RKO (cell line): ENCODE results near the gene SAP25.
A peak's percentile ranks its signal among the peaks of the same experiment; 100 is the strongest.
"Not testable (repeated sequence)": the region's sequence is repeated elsewhere in the genome, so short reads cannot be mapped to it uniquely, and the experiment has no call there.

Experiments used
- DNase-seq: peaks from one replicate; pipeline ENCODE4 v3.0.0-alpha.2; 2016; ENCODE audit warnings: low spot score

Gene SAP25

GRCh38 chr7:100575746-100576383, 2.2 kb upstream of the SAP25 start:
- no peak for DNase-seq

DNA sequence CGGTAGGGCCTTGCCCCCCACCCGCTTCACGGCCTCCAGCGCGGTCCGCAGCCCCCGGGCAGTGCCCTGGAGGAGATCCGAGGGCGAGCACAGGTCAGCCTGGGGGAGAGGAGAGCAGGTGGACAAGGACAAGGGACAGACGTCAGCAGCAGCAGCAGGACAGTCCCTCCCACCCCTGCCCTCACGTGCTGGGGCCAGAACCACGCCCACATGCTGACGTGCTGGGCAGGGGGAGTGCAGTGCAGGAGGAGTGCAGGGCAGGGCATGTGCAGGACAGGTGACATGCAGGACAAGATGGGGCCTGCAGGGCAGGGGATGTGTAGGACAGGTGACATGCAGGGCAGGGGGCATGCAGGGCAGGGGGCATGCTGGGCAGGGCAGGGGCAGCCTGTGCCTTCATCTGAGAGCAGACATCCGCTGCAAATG, 1.5 kb upstream of the SAP25 start:
- no peak for DNase-seq

DNA sequence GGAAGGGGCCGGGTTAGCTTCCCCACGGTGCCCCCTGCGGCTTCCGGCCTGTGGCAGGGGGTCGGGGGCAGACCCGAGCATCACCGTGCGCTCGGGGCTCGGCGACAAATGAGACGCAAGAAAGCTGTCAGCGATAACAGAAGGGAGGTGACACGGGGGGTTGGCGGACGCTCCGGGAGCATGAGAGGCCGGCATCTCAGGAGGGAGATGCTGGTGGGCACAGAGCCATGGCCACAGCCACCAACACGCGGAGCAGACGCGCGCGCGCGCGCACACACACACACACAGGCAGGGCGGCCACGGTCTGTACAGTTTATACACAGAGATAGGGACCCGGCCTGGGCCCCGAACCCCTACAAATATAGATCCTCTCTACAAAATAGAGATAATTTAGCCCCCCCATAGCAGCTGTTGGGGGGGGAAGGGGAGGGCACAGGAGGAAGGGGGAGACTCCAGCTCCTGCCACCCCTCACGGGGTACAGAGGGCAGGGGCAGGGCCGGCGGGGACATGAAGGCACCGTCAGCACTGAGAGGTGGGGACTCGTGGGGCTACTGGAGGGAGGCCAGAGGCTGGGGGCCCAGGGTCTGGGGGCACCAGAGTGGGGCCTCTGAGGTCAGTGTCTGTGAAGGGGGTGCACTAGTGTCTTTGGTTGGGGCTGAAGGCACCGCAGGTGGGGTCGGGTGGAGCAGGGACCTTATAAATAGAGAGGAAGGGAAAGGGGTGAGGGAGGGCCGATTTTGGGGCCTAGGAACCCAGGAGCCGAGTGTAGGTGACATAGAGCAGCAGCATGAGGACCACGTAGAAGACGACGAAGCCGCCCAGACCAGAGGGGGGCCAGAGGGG, 884 bp upstream of the SAP25 start:
- DNase-seq, result no peak

GRCh38 chr7:100572949-100573675, 588 bp downstream of the SAP25 start:
- no peak for DNase-seq

DNA sequence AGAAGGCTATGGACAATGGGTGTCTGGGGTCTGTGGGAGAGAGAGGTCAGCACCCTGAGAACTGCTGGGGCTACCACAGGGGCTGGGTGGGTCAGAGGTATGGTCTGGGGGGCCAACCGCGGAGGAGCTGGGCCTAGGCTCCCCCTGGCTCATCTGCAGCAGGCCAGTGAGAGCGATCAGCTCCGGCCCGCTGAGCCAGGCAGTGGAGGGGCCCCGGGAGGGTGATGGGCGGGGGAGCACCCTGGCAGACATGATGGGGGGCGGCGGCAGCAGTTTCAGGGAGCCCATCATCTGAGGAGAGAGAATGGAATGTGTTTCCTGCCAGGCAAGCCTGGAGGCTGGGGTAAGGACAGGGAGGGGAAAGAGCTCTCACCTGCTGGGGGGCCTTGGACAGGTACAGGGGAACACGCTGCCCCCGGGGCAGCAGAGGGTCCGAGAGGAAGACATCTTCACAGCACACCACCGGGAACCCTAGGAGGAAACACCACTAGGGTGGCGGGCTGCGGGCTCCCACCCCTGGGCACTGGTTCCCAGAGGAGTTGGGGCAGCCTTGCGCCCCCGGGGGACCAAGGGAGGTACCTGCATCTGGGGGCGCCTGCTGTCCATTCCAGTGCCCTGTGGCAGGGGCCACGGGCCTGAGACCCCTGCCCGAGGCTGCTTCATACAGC, 1.3 kb downstream of the SAP25 start:
- no peak for DNase-seq

GRCh38 chr7:100571829-100572116, 1.9 kb downstream of the SAP25 start:
- DNase-seq, result no peak

DNA sequence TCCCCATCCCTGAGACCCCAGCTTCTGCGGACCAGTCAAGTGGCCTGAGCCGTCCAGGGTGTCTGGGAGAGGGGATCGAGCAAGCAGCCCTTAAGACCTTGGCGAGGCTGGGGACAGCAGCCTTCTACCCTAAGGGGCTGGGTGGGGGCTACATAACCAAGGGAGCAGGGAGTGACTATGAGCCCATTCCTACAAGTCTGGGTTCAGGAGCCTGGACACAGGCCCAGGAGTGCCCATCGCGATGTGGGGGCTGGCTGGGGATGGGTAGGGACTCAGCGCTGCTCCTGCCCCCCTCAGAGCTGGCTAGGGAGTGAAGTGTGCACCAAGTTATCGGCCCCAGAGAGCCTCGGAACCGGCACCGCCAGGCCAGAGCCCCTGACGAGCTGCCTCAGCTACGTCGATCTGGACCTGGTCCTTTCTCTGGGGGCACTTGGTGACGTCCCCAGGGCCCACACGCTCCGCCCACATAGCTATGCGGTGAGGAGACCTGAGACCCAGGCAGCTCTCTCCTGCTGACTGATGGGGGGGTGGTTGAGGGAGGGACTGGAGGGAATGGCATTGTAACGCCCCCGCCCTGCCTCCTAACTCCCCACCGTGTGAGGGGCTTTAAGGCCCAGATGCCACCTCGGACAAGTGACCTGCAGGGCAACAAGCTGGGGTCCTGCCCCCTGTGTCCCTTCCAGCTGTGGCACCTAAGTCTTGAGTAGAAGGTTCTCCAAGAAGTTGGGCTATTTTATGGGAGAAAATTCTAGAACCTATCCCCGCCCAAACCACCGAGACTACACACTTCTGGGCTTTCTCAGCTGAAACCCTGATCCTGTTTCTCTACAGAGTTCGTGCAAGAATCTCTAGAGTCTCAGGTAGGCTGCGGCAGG, 2.5 kb downstream of the SAP25 start:
- no peak for DNase-seq

- no peak for DNase-seq
These were observed 4.5 kb downstream of the SAP25 start for GRCh38 chr7:100568896-100569844.

GRCh38 chr7:100568176-100568895, 5.4 kb downstream of the SAP25 start:
- no peak for DNase-seq

DNA sequence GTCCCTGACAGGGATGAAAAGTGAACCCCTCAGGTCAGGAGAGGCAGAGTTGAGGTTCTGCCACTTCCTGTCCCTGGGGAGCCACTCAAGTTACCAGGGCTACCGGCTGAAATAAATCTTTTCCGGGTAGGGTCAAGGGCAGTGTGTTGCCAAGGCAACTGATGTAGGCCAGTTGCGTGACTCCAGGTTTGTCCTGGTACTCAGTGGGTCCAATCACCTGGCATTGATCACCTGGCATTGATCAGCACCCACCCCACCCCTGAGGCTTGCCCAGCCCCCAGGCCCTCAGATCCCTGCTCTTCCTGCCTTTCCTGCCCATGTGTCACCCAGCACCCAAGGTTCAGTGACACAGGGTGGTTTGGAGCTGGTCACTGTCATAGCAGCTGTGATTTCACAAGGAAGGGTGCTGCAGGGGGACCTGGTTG, 5.9 kb downstream of the SAP25 start:
- DNase-seq, result no peak

GRCh38 chr7:100567031-100567730, 6.5 kb downstream of the SAP25 start:
- DNase-seq, result no peak

DNA sequence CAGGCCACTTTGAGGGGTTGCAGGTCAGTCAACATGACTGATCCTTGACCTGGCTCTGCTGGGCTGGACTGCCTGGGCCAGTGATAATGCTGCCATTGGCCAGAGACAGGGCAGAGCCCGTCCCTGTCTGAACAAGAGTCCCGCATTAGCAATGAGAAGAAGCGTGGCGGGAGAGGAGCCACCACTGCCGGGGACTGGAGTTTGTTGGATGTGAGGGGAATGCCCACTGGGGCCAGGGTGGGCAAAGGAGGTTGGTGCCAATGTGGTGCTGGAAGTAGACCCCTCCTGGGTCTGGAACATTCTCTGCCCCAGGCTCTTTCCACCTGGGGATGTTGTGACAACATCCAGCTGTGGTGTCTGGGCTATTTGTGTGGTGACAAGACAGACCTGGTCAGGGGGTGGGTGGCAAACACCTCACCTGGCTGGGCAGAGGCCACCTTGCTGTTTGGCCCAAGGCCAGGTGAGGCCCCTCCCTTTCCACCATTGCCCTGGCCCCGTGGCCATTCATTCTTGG, 7.6 kb downstream of the SAP25 start:
- DNase-seq, result no peak

DNA sequence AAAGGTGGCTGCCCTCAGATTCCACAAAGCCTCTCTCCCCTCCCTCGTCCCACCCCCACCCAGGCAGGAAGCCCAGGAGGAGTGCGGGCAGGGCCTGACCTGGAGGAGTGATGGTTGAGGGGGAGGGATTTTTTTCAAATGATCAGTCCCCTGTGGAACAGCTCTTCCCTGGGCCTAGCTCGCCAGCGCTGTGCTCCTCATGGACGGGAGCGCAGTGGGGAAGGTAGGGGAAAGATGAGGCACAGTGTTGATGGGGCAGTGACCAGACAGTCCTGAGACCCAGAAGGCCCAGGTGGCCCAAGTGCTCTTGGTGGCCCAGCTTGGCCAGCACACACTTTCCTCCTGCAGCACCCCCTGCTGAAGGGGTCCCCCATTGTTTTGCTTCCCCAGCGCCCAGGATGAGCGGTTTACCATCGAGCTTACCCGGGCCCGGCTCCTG, 8.5 kb downstream of the SAP25 start:
- DNase-seq, result no peak

GRCh38 chr7:100564405-100564804, 9.3 kb downstream of the SAP25 start:
- not testable (repeated sequence) for DNase-seq

GRCh38 chr7:100563809-100564400, 9.8 kb downstream of the SAP25 start:
- peak; percentile 76 for DNase-seq

DNA sequence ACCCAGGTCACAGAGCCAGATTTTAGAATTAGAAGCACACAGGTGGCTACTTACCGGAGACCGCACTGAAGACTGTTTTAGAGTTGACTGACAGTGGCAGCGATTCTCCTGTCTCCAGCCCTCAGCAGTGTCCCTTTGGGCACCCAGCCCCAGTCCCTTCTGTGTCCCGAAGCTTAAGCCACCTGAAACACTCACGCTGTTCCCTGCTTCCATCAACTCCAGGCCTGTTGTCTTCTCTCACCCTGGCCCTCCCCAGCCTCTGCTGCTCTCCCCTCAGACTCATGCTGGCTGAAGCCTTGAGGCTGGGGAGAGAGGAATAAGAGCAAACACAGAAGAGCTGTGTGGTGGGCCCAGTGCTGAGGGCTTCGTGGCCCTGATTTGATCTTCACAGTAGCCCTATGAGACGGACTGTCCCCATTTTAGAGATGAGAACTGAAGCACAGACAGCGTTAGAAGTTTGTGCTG, 10.6 kb downstream of the SAP25 start:
- no peak for DNase-seq

DNA sequence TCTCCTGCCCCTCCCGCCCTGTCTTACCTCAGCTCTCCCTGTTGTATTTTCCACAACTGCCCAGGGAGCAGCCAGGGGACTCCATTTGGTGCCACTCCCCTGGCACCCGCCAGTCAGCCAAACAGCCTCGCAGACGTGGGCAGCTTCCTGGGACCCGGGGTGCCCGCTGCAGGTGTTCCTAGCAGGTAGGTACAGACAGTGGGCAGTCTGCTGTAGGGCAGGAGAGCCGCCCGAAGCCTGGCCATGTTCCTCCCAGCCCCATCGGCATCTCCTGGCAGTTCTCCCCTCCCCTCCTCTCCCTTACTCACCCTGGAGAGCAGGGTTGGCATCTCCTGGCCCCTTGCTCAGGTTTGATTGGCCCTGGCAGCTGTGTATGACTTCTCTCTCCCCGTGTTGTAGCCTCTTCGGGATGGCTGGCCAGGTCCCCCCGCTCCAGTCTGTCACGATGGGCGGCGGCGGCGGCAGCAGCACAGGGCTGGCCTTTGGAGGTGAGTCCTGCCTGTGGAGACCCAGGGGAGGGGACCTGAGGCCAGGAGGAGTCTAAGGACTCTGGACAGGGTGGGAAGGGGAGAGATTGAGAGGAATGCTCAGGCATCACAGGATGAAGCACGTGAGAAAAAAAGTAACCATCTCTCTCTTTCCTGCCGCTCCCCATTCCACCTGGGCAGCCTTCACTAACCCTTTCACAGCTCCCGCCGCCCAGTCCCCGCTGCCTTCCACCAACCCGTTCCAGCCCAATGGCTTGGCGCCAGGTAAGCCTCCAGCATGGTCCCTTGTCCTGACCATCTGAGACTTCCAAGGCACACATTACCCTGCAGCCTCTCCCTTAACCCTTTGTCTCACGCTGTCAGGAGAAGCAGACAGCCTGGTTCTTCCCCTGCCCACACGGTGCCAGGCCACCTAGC, 11.3 kb downstream of the SAP25 start:
- no peak for DNase-seq
